RWPE1 (cell line): ENCODE results near the gene CCDC148.

ENCODE experiments used
- CTCF ChIA-PET: fragments of 350-600 bp; sonication (Branson Sonifier 250); formaldehyde crosslinking; extraction: SDS; loops from one replicate; lab custom pipeline; 2021; lab: Yijun Ruan, JAX
- POLR2A ChIA-PET: fragments of 400-600 bp; formaldehyde crosslinking; extraction: SDS; loops from one replicate; lab custom pipeline; 2020; ENCODE audit warnings: antibody characterized with exemption; ENCODE audit not compliant: low non-redundant PET; lab: Yijun Ruan, JAX
- DNase-seq: peaks from one replicate; pipeline ENCODE4 v3.0.0; 2012; ENCODE audit warnings: low spot score
- H3K27ac ChIP-seq: fragments of 450-650 bp; 2 replicates; pipeline ENCODE4 v1.5.1; 2017
- TF ChIP-seq, protein P1 (sequence below): fragments of 450-650 bp; conservative IDR thresholded peaks from 2 replicates; pipeline ENCODE4 v1.5.1; 2017; ENCODE audit warnings: low read depth, mild to moderate bottlenecking

Gene CCDC148

GRCh38 chr2:158212301-158212700, 244.3 kb downstream of the CCDC148 start:
- TF ChIP-seq, protein P1, sequence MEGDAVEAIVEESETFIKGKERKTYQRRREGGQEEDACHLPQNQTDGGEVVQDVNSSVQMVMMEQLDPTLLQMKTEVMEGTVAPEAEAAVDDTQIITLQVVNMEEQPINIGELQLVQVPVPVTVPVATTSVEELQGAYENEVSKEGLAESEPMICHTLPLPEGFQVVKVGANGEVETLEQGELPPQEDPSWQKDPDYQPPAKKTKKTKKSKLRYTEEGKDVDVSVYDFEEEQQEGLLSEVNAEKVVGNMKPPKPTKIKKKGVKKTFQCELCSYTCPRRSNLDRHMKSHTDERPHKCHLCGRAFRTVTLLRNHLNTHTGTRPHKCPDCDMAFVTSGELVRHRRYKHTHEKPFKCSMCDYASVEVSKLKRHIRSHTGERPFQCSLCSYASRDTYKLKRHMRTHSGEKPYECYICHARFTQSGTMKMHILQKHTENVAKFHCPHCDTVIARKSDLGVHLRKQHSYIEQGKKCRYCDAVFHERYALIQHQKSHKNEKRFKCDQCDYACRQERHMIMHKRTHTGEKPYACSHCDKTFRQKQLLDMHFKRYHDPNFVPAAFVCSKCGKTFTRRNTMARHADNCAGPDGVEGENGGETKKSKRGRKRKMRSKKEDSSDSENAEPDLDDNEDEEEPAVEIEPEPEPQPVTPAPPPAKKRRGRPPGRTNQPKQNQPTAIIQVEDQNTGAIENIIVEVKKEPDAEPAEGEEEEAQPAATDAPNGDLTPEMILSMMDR: no peak
- no peak overlapping the region for H3K27ac ChIP-seq
- POLR2A ChIA-PET: no interaction called here
- no peak for DNase-seq
- CTCF ChIA-PET: no interaction called here

- DNase-seq: no peak
- POLR2A ChIA-PET: no interaction called here
- CTCF ChIA-PET: no interaction called here
- H3K27ac ChIP-seq: no peak overlapping the region
- TF ChIP-seq, protein P1: no peak
Measured at GRCh38 chr2:158211502-158211901, 245.1 kb downstream of the CCDC148 start.

- CTCF ChIA-PET: no interaction called here
- TF ChIP-seq, protein P1: no peak
- no peak overlapping the region for H3K27ac ChIP-seq
- POLR2A ChIA-PET: no interaction called here
- no peak for DNase-seq
Measured at GRCh38 chr2:158207354-158207753, 249.2 kb downstream of the CCDC148 start.

- no peak overlapping the region for H3K27ac ChIP-seq
- TF ChIP-seq, protein P1: no peak
- no peak for DNase-seq
- CTCF ChIA-PET: interaction anchor here (1.2 kb wide), 1 partner anchor 540 kb away, joined by 4 read pairs; no protein-coding TSS in a partner anchor
- POLR2A ChIA-PET: no interaction called here
Measured at GRCh38 chr2:158205215-158205614, 251.3 kb downstream of the CCDC148 start.

GRCh38 chr2:158204741-158205165, 251.8 kb downstream of the CCDC148 start:
- H3K27ac ChIP-seq: no peak overlapping the region
- POLR2A ChIA-PET: interaction anchor here (0.5 kb wide), 1 partner anchor 10 kb away, joined by 4 read pairs; no protein-coding TSS in a partner anchor
- CTCF ChIA-PET: no interaction called here
- TF ChIP-seq, protein P1: no peak
- DNase-seq: no peak

- ChIA-PET POLR2A (no interaction called here), CTCF (interaction anchor here (0.5 to 1.1 kb wide), 7 partner anchors 10 to 694 kb away, joined by 3 to 5 read pairs (median 3); no protein-coding TSS in a partner anchor)
- peak; percentile 45 for DNase-seq
- TF ChIP-seq, protein P1: no peak
- no peak overlapping the region for H3K27ac ChIP-seq
Measured at GRCh38 chr2:158202161-158202815, 254.3 kb downstream of the CCDC148 start.
